ENCODE measurements around the gene TBCC. TPM values are rescaled to one million over a fixed set of nuclear protein-coding genes. Genes with fewer than 3 reads are reported as not detected.

The TBCC gene
- total RNA-seq, 2 donors from 2014 or later, result 26.4 to 33.8 TPM

DNA sequence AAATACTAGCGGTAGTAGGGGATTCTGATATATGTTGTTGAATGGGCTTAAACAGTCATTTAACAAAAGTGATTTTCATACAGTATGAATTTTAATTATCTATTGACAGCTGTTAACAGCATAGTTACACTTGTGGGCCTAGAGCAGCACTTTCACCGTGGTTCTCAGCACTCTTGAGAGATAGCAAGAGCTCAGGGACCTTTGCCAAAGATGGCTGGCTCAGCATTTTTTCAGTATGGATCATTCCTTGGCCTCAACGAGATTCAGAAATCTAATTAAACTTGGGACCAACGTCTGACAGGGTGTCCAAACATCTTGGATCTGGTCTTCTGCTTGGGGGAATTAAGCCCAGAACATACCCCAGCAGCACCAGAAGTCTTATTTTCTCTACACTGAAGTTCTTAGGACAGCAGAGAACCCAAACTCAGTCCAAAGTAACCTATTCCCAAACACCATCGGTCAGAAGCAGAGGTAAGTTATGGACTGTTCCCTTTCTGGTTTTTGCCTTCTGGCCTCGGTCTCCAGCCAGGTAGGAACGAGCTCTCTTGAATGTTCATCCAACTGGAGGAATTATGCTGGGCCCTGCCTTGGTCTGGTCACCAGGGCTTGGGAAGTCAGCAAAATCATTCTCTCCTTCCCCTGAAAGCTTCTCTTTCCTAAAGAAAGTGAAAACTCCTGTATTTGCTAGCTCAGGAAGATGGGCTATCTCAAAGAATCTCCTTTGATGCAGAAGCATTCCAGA, 49.2 kb downstream of the TBCC start:
- Histone ChIP-seq H3K27me3 (replicated peaks; ENCODE audit: insufficient read depth) (no peaks in the 10 kb centered on the region), H3K9me3 (no peaks in the 10 kb centered on the region), H3K4me1 (ENCODE audit: control insufficient read depth in 1 of 2, low read depth in 2 of 2) (peaks cover 14 to 55% of the 10 kb centered on the region in 2 donors), H3K36me3 (peaks cover 5% of the 10 kb centered on the region), H3K4me3 (no peak overlapping the region), H3K27ac (no peak overlapping the region)
- no peak for DNase-seq (ENCODE audit: low spot score)
- TF ChIP-seq, protein P1, sequence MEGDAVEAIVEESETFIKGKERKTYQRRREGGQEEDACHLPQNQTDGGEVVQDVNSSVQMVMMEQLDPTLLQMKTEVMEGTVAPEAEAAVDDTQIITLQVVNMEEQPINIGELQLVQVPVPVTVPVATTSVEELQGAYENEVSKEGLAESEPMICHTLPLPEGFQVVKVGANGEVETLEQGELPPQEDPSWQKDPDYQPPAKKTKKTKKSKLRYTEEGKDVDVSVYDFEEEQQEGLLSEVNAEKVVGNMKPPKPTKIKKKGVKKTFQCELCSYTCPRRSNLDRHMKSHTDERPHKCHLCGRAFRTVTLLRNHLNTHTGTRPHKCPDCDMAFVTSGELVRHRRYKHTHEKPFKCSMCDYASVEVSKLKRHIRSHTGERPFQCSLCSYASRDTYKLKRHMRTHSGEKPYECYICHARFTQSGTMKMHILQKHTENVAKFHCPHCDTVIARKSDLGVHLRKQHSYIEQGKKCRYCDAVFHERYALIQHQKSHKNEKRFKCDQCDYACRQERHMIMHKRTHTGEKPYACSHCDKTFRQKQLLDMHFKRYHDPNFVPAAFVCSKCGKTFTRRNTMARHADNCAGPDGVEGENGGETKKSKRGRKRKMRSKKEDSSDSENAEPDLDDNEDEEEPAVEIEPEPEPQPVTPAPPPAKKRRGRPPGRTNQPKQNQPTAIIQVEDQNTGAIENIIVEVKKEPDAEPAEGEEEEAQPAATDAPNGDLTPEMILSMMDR (IDR thresholded peaks at IDR 0.05), result no peak
- ATAC-seq (ENCODE audit: insufficient number of reproducible peaks, low FRiP score, low read depth), result no peak

DNA sequence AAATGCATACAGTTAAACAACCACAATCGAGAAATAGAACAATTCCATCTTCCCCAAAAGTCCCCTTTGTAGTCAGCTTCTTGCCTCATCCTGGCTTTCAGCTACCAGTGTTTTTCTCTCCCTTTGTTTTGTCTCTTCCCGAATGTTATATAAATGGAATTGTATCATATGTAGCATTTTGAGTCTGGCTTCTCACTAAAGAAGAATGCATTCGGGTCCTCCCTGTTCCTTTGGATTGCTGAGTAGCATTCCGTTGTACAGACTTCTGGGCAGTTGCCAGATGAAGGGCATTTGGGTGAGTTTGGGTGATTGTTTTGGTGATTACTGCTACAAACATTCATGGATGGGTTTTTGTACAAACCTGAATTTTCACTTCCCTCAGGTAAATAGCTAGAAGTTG, 51.3 kb downstream of the TBCC start:
- Histone ChIP-seq H3K36me3 (peaks cover 5% of the 10 kb centered on the region), H3K4me1 (ENCODE audit: control insufficient read depth in 1 of 2, low read depth in 2 of 2) (peaks cover 24 to 68% of the 10 kb centered on the region in 2 donors), H3K9me3 (no peaks in the 10 kb centered on the region), H3K27ac (peak overlapping the region; percentile 10 to 63), H3K4me3 (no peak overlapping the region), H3K27me3 (replicated peaks; ENCODE audit: insufficient read depth) (no peaks in the 10 kb centered on the region)
- TF ChIP-seq, protein P1 (IDR thresholded peaks at IDR 0.05), result no peak
- DNase-seq (ENCODE audit: low spot score) (no peak), ATAC-seq (ENCODE audit: insufficient number of reproducible peaks, low FRiP score, low read depth) (no peak)

Other genes with a start within 250 kb of the TBCC start
- gene UBR2, start 182.1 kb downstream of the TBCC start, total RNA-seq, result 10 to 100 TPM; 25.9 to 38.7 TPM
- gene PRPH2, start 23.5 kb downstream of the TBCC start, total RNA-seq, result under 1 TPM in 1 of 2 donors, not detected in 1; 0.78 TPM
- 10 to 100 TPM; 16.5 to 18.8 TPM for gene BICRAL, start 35.9 kb upstream of the TBCC start, total RNA-seq
- gene RPL7L1, start 133.5 kb upstream of the TBCC start, total RNA-seq, result 10 to 100 TPM; 55.5 to 75.8 TPM
- gene PTCRA, start 169.9 kb upstream of the TBCC start, total RNA-seq, result not detected
- gene CNPY3, start 183.4 kb upstream of the TBCC start, total RNA-seq, result 10 to 100 TPM; 33.7 to 40.3 TPM
- gene GNMT, start 214.7 kb upstream of the TBCC start, total RNA-seq, result 1 to 10 TPM in 1 of 2 donors, not detected in 1; 3.3 TPM
- 10 to 100 TPM in 1 of 2 donors, 1 to 10 TPM in 1; 6.8 to 34.3 TPM for gene PEX6, start 233.1 kb upstream of the TBCC start, total RNA-seq
- 10 to 100 TPM; 20.1 to 37.1 TPM for gene PPP2R5D, start 238.5 kb upstream of the TBCC start, total RNA-seq